GM21786 (cell line): ENCODE measurements around the gene CCSER1.
"Not testable (repeated sequence)": the region's sequence is repeated elsewhere in the genome, so short reads cannot be mapped to it uniquely, and the experiment has no call there.

ENCODE experiments used
- ATAC-seq: cut with Tn5 transposase; IDR thresholded peaks from one replicate; pipeline ENCODE4 v1.9.1; 2021; ENCODE audit not compliant: unreplicated experiment

CCSER1 gene

GRCh38 chr4:90281541-90282355 lies 154.6 kb downstream of the CCSER1 start:
- no peak for ATAC-seq

GRCh38 chr4:90290345-90290744 lies 163.2 kb downstream of the CCSER1 start:
- ATAC-seq: no peak

GRCh38 chr4:90292438-90292837 lies 165.2 kb downstream of the CCSER1 start:
- no peak for ATAC-seq

- no peak for ATAC-seq
Observed at GRCh38 chr4:90293320-90293719, 166.1 kb downstream of the CCSER1 start.

GRCh38 chr4:90299373-90299772 lies 172.2 kb downstream of the CCSER1 start:
- ATAC-seq: no peak

- ATAC-seq: no peak
Observed at GRCh38 chr4:90306810-90307209, 179.6 kb downstream of the CCSER1 start.

- ATAC-seq: not testable (repeated sequence)
Observed at GRCh38 chr4:90317140-90317539, 189.9 kb downstream of the CCSER1 start.

- no peak for ATAC-seq
Observed at GRCh38 chr4:90317785-90318184, 190.6 kb downstream of the CCSER1 start.

GRCh38 chr4:90318193-90318592 lies 191.0 kb downstream of the CCSER1 start:
- no peak for ATAC-seq

- no peak for ATAC-seq
Observed at GRCh38 chr4:90328558-90328957, 201.4 kb downstream of the CCSER1 start.

- no peak for ATAC-seq
Observed at GRCh38 chr4:90330546-90330945, 203.4 kb downstream of the CCSER1 start.

GRCh38 chr4:90345549-90346215 lies 218.5 kb downstream of the CCSER1 start:
- ATAC-seq: no peak

GRCh38 chr4:90349636-90350035 lies 222.4 kb downstream of the CCSER1 start:
- ATAC-seq: no peak

- no peak for ATAC-seq
Observed at GRCh38 chr4:90357117-90357710, 230.0 kb downstream of the CCSER1 start.

GRCh38 chr4:90375081-90375480 lies 247.9 kb downstream of the CCSER1 start:
- ATAC-seq: no peak

GRCh38 chr4:90393215-90393614 lies 266.0 kb downstream of the CCSER1 start:
- no peak for ATAC-seq

GRCh38 chr4:90403781-90404180 lies 276.6 kb downstream of the CCSER1 start:
- no peak for ATAC-seq

- ATAC-seq: not testable (repeated sequence)
Observed at GRCh38 chr4:90407897-90408296, 280.7 kb downstream of the CCSER1 start.

- ATAC-seq: not testable (repeated sequence)
Observed at GRCh38 chr4:90412786-90413185, 285.6 kb downstream of the CCSER1 start.

GRCh38 chr4:90415116-90415515 lies 287.9 kb downstream of the CCSER1 start:
- ATAC-seq: no peak

- ATAC-seq: peak; percentile 83
Observed at GRCh38 chr4:90419124-90419711, 292.0 kb downstream of the CCSER1 start.

- ATAC-seq: no peak
Observed at GRCh38 chr4:90421161-90421560, 294.0 kb downstream of the CCSER1 start.
